Caco-2 (cell line): ENCODE results near the gene CDC42BPA. TPM values are rescaled to one million over a fixed set of nuclear protein-coding genes. Genes with fewer than 3 reads are reported as not detected.

ENCODE experiments used
- BruUV-seq: library from RNA; stranded (reverse); fragments of 400-500 nt; replicated peaks from 2 replicates; lab custom pipeline; 2021; lab: Mats Ljungman, UMichigan
- CTCF ChIA-PET: fragments of 300-600 bp; sonication (Branson Sonifier 250); formaldehyde crosslinking; loops from one replicate; lab custom pipeline; 2022; ENCODE audit warnings: antibody characterized with exemption; lab: Charles Lee
- POLR2A ChIA-PET: fragments of 300-600 bp; sonication (Branson Sonifier 250); formaldehyde crosslinking; loops from one replicate; lab custom pipeline; 2022; ENCODE audit warnings: antibody characterized with exemption; lab: Charles Lee
- DNase-seq, 2 experiments: peaks; one replicate each; pipeline versions ENCODE4 v3.0.0 to v3.0.0-alpha.2; 2020 to 2022
- H3K27me3 ChIP-seq: replicated peaks from 2 replicates; pipeline ENCODE4 v1.6.0; 2011; ENCODE audit warnings: low read length; ENCODE audit not compliant: control insufficient read depth, insufficient read depth
- H3K36me3 ChIP-seq: 2 replicates; pipeline ENCODE4 v1.5.1; 2011; ENCODE audit warnings: low read length; ENCODE audit not compliant: control insufficient read depth, insufficient read depth
- H3K4me1 ChIP-seq: fragments of 250-450 bp; sonication (Bioruptor Pico); 2 replicates; pipeline ENCODE4 v1.5.1; 2020; ENCODE audit warnings: mild to moderate bottlenecking
- H3K4me3 ChIP-seq: 2 replicates; pipeline ENCODE4 v1.5.1; 2011; ENCODE audit warnings: low read depth, mild to moderate bottlenecking, control low read depth, low read length
- H3K9me3 ChIP-seq: fragments of 250-450 bp; sonication (Bioruptor Pico); 2 replicates; pipeline ENCODE4 v1.5.1; 2020; ENCODE audit warnings: mild to moderate bottlenecking, moderate library complexity
- H3K27ac Mint-ChIP-seq: one replicate; pipeline ENCODE4 v1.8.0; 2022; ENCODE audit warnings: mixed read lengths; ENCODE audit not compliant: unreplicated experiment
- H3K27me3 Mint-ChIP-seq: one replicate; pipeline ENCODE4 v1.8.0; 2022; ENCODE audit warnings: mixed read lengths; ENCODE audit not compliant: insufficient read depth, unreplicated experiment
- H3K36me3 Mint-ChIP-seq: one replicate; pipeline ENCODE4 v1.8.0; 2022; ENCODE audit warnings: mild to moderate bottlenecking, mixed read lengths; ENCODE audit not compliant: insufficient read depth, unreplicated experiment
- H3K4me1 Mint-ChIP-seq: one replicate; pipeline ENCODE4 v1.8.0; 2022; ENCODE audit warnings: low read depth, mixed read lengths; ENCODE audit not compliant: unreplicated experiment
- H3K4me3 Mint-ChIP-seq: one replicate; pipeline ENCODE4 v1.8.0; 2022; ENCODE audit warnings: mild to moderate bottlenecking, moderate library complexity, mixed read lengths; ENCODE audit not compliant: unreplicated experiment
- H3K9me3 Mint-ChIP-seq: one replicate; pipeline ENCODE4 v1.8.0; 2022; ENCODE audit warnings: mixed read lengths; ENCODE audit not compliant: unreplicated experiment
- intact Hi-C: fragments of 100-400 bp; cut with micrococcal nuclease; formaldehyde crosslinking; loops from one replicate; pipeline ENCODE4 v1.10.0; 2022; ENCODE audit not compliant: unreplicated experiment
- total RNA-seq: library from RNA; stranded (reverse); gene quantifications from 2 replicates; pipeline ENCODE4 v1.2.3, GENCODE V29; 2022
- TF ChIP-seq, protein P1 (sequence below), 2 experiments: fragments of 200-600 bp in 1 of 2; IDR thresholded peaks; 1 replicate in 1 of 2; 2 replicates in 1 of 2; pipeline versions ENCODE4 v1.5.1 to v1.8.0; 2011 to 2022; ENCODE audit warnings: antibody characterized with exemption in 1 of 2, control low read depth in 1 of 2, inconsistent platforms in 1 of 2, low read depth in 1 of 2, low read length in 1 of 2, mild to moderate bottlenecking in 1 of 2, moderate library complexity in 1 of 2; ENCODE audit not compliant: insufficient read depth in 1 of 2, severe bottlenecking in 1 of 2, unreplicated experiment in 1 of 2

The CDC42BPA gene
- total RNA-seq, 1 experiment from 2014 or later: 38.3 TPM

DNA sequence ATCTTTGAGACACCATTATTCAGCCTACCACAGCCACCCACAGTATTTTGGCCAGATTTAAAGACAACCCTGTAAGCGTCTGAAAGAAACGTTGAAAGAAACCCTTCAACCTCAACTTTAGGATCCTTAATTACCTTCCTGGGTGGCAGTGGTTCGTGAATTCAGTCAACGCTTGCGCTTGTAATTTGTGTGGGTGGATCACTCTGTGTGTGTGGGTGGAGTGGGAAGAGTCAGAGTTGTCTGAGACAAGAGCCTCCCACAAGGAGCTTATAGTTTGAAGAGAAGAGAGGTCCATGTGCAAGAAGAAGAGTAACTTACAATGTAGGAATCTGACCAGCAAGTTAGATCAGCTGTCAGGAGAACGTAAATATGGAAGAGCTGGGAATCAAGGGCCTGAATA is 369.8 kb downstream of the CDC42BPA start:
- Mint-ChIP-seq H3K9me3 (no peaks in the 10 kb centered on the region), H3K4me3 (no peak overlapping the region), H3K36me3 (peaks cover 13% of the 10 kb centered on the region), H3K4me1 (peaks cover 33% of the 10 kb centered on the region), H3K27ac (no peak overlapping the region), H3K27me3 (no peaks in the 10 kb centered on the region)
- DNase-seq: no peak
- Histone ChIP-seq H3K9me3 (no peaks in the 10 kb centered on the region), H3K4me1 (peaks cover 28% of the 10 kb centered on the region), H3K4me3 (no peak overlapping the region), H3K36me3 (no peaks in the 10 kb centered on the region), H3K27me3 (no peaks in the 10 kb centered on the region)
- ChIA-PET CTCF (no interaction called here), POLR2A (no interaction called here)
- intact Hi-C loops: loop anchor here (5.0 kb wide), 1 partner anchor 39 kb away; no protein-coding TSS in a partner anchor
- TF ChIP-seq, protein P1, sequence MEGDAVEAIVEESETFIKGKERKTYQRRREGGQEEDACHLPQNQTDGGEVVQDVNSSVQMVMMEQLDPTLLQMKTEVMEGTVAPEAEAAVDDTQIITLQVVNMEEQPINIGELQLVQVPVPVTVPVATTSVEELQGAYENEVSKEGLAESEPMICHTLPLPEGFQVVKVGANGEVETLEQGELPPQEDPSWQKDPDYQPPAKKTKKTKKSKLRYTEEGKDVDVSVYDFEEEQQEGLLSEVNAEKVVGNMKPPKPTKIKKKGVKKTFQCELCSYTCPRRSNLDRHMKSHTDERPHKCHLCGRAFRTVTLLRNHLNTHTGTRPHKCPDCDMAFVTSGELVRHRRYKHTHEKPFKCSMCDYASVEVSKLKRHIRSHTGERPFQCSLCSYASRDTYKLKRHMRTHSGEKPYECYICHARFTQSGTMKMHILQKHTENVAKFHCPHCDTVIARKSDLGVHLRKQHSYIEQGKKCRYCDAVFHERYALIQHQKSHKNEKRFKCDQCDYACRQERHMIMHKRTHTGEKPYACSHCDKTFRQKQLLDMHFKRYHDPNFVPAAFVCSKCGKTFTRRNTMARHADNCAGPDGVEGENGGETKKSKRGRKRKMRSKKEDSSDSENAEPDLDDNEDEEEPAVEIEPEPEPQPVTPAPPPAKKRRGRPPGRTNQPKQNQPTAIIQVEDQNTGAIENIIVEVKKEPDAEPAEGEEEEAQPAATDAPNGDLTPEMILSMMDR (IDR thresholded peaks at IDR 0.05; ENCODE audit: insufficient read depth in 1 of 2, low read depth in 1 of 2, low read length in 1 of 2, severe bottlenecking in 1 of 2, unreplicated experiment in 1 of 2): no peak
- BruUV-seq: no TSS peak

GRCh38 chr1:226948051-226948450 is 370.2 kb downstream of the CDC42BPA start:
- BruUV-seq: no TSS peak
- H3K9me3 Mint-ChIP-seq: no peaks in the 10 kb centered on the region

GRCh38 chr1:226946841-226947240 is 371.5 kb downstream of the CDC42BPA start:
- Histone ChIP-seq H3K4me1 (peaks cover 28% of the 10 kb centered on the region), H3K27me3 (no peaks in the 10 kb centered on the region), H3K4me3 (no peak overlapping the region), H3K36me3 (no peaks in the 10 kb centered on the region), H3K9me3 (no peaks in the 10 kb centered on the region)
- intact Hi-C loops: loop anchor here (5.0 kb wide), 1 partner anchor 40 kb away; no protein-coding TSS in a partner anchor
- DNase-seq: no peak
- no TSS peak for BruUV-seq
- ChIA-PET POLR2A (no interaction called here), CTCF (no interaction called here)
- Mint-ChIP-seq H3K27me3 (no peaks in the 10 kb centered on the region), H3K9me3 (no peaks in the 10 kb centered on the region), H3K4me3 (peak overlapping the region; percentile 42), H3K27ac (peak overlapping the region; percentile 94), H3K36me3 (peaks cover 13% of the 10 kb centered on the region), H3K4me1 (peaks cover 40% of the 10 kb centered on the region)
- TF ChIP-seq, protein P1 (IDR thresholded peaks at IDR 0.05; ENCODE audit: insufficient read depth in 1 of 2, low read depth in 1 of 2, low read length in 1 of 2, severe bottlenecking in 1 of 2, unreplicated experiment in 1 of 2): no peak

More at GRCh38 chr1:226948051-226948450, 370.2 kb downstream of the CDC42BPA start:
- DNase-seq: no peak
- CTCF ChIA-PET: no interaction called here
- Mint-ChIP-seq H3K27ac (no peak overlapping the region), H3K4me1 (peaks cover 37% of the 10 kb centered on the region), H3K4me3 (no peak overlapping the region), H3K36me3 (peaks cover 13% of the 10 kb centered on the region), H3K27me3 (no peaks in the 10 kb centered on the region)
- Histone ChIP-seq H3K9me3 (no peaks in the 10 kb centered on the region), H3K4me1 (peaks cover 28% of the 10 kb centered on the region), H3K27me3 (no peaks in the 10 kb centered on the region), H3K4me3 (no peak overlapping the region), H3K36me3 (no peaks in the 10 kb centered on the region)
- intact Hi-C loops: loop anchor here (5.0 kb wide), 1 partner anchor 39 kb away; no protein-coding TSS in a partner anchor
- POLR2A ChIA-PET: no interaction called here
- TF ChIP-seq, protein P1 (IDR thresholded peaks at IDR 0.05; ENCODE audit: insufficient read depth in 1 of 2, low read depth in 1 of 2, low read length in 1 of 2, severe bottlenecking in 1 of 2, unreplicated experiment in 1 of 2): no peak
